Stimulated activated CD8-positive, alpha-beta memory T cell treated with anti-CD3 and anti-CD28 coated beads, Interleukin-12 subunit alpha, Interleukin-12 subunit beta, amount 100 ng/mL, for 4 hours (primary cell): ENCODE measurements around the gene FADD.
"Not testable (repeated sequence)": the region's sequence is repeated elsewhere in the genome, so short reads cannot be mapped to it uniquely, and the experiment has no call there.

Experiments used
- DNase-seq: peaks from one replicate; pipeline ENCODE4 v3.0.0-alpha.2; 2020; ENCODE audit warnings: low read depth

FADD gene

DNA sequence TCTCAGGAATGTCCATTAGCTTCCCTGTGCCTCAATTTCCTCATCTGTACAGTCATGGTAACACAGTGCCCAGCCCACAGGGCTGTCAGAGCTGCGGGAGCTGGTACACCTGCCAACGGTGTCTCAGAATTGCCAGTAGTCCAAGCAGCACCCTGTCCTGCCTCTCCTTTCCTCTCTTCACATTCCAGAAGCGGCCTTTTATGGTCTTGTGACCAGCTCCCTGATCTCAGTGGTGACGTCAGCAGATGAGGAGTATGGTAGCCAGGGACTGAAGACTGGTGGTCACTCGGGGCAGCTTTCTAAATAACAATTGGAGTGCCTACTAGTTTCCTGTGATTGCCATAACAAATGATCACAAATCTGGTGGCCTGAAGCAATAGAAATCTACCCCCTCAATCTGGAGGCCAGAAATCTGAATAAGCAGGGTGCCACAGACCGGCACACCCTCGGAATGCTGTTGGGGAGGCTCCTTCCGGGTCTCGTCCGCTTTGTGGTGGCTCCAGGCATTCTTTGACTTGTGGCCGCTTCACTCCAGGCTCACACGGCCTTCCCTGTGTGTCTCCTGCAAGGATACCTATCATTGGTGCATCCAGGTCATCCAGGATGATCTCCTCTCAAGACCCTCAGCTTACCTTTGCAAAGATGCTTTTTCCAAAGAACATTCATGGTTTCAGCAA lies 2.1 kb downstream of the FADD start:
- DNase-seq: no peak

DNA sequence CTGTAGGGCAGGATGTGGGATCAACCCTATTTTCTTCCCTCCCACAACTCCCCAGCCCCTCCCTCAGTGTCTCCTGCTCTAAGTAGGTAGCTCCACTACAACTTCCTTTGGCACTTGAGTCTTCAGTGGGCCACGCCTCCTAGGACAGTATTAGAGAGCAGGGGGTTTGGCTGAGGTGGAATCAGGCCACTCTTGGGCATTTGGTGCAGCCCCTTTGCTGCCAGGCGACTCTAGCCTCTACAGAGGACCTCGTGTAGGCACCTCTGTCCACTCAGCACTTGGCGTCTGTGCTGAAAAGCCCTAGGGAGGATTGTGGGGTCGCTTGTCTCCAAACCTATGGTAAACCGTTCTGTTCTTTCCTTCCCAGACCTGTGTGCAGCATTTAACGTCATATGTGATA lies 2.7 kb downstream of the FADD start:
- no peak for DNase-seq

DNA sequence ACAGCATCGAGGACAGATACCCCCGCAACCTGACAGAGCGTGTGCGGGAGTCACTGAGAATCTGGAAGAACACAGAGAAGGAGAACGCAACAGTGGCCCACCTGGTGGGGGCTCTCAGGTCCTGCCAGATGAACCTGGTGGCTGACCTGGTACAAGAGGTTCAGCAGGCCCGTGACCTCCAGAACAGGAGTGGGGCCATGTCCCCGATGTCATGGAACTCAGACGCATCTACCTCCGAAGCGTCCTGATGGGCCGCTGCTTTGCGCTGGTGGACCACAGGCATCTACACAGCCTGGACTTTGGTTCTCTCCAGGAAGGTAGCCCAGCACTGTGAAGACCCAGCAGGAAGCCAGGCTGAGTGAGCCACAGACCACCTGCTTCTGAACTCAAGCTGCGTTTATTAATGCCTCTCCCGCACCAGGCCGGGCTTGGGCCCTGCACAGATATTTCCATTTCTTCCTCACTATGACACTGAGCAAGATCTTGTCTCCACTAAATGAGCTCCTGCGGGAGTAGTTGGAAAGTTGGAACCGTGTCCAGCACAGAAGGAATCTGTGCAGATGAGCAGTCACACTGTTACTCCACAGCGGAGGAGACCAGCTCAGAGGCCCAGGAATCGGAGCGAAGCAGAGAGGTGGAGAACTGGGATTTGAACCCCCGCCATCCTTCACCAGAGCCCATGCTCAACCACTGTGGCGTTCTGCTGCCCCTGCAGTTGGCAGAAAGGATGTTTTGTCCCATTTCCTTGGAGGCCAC lies 3.3 kb downstream of the FADD start:
- no peak for DNase-seq

DNA sequence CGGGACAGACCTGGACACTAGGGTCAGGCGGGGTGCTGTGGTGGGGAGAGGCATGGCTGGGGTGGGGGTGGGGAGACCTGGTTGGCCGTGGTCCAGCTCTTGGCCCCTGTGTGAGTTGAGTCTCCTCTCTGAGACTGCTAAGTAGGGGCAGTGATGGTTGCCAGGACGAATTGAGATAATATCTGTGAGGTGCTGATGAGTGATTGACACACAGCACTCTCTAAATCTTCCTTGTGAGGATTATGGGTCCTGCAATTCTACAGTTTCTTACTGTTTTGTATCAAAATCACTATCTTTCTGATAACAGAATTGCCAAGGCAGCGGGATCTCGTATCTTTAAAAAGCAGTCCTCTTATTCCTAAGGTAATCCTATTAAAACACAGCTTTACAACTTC lies 3.9 kb downstream of the FADD start:
- no peak for DNase-seq

DNA sequence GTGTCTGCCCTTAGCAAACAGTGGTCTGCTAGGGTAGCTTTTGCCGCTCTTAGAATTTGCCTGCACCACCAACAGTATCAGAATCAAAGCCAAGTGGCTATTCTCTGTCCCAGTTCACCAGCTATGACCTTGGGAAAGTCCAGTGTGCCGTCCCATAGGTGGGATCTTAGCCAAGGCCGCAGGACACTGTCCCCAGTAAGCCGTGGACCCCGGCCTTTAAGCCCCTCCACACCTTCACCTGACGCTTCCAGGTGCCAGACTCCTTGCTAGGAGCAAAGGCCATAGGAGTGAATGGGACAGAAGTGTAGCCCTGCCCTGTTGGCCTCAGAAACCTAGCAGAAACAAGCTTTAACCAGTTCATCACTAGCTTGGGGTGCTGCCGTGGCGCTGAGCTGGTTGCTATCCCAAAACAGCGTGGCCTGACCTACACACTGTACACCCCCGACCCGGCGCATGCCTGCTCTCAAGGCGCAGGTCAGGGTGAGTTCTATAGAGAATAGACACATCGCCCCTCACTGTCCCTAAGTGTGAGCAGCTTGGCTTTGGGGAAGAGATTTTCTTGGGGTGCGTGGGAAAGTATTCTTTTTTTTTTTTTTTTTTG lies 4.5 kb downstream of the FADD start:
- no peak for DNase-seq

DNA sequence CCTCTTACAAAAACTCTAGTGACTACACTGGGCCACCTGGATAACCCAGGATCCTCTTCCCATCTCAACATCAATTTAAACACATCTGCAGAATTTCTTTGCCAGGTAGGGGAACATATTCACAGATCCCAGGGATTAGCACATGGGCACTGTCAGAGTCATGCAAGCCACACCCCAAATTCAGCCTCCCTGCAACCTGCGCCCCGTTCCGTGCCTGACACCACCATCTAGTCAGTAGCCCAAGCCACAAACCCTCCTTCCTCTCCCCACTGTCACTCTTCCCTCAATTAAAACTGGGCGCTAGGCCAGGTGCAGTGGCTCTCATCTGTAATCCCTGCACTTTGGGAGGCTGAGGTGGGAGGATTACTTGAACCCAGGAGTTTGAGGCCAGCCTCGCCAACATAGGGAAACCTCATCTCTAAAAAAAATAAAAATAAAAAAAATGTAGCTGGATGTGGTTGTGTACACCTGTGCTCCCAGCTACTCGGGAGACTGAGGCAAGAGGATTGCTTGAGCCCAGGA lies 6.4 kb downstream of the FADD start:
- no peak for DNase-seq

DNA sequence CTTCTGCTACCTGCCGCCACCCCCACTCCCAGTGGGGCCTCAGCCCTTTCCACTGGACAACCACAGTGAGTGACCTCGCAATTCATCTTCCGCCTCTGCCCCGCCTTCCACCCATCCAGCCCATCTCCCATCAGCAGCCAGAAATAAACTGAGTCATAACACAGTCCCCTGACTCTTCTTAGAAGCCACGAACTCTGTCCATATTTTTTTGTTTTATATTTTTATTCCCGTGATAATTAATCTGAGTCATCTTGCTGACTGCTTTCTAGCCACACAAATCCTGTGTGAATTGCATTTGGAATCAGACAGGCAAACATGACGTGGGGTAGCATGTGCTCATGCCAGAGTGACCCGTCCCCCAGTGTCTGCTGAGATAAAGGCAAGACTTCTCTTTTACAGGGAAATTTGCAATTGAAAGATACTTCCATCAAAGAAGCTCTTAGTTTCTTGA lies 7.0 kb downstream of the FADD start:
- DNase-seq: no peak

DNA sequence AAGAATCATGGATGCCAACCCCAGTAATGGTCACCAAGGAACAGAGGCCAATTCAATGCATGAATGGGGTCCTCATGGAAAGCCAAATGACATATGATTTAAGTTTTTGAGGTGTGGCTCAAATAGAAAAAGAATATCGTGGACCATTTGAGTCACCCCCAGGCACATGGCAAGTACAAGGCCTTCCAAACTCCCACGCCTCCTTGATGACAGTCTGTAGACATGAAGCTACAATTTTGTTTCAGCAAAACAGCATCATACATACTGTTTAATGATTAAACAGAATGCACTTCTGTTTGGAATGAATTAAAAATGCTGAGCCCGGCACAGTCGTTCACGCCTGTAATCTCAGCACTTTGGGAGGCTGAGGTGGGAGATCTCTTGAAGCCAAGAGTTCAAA lies 7.4 kb downstream of the FADD start:
- no peak for DNase-seq

DNA sequence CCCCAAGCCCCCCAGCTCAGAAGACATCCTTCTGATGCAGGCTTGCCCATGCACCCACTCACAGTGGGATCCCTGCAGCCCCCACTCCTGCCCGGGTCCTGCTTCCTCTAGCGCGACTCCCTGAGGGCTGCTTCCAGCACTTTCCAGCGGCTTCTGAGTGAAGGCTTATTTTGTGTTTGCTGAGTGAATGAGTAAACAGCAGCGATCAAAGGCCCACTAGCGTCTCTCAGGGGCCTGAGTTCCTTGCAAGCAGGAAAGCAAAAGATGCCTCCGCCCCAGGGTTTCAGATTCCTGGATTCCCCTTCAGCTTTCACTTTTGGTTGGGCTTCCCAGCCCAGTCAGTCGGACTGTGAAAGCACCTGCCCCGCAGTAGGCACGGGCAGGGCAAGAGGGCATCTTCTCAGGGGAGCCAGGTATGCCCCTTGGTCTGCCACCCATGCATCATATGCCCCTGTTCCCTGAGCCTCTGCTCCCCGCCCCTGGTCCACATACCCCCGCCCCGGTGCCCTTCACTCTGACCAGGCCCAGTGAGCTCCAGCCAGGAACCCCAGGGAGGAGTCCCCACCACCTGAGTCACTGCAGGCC lies 9.2 kb downstream of the FADD start:
- DNase-seq: no peak

DNA sequence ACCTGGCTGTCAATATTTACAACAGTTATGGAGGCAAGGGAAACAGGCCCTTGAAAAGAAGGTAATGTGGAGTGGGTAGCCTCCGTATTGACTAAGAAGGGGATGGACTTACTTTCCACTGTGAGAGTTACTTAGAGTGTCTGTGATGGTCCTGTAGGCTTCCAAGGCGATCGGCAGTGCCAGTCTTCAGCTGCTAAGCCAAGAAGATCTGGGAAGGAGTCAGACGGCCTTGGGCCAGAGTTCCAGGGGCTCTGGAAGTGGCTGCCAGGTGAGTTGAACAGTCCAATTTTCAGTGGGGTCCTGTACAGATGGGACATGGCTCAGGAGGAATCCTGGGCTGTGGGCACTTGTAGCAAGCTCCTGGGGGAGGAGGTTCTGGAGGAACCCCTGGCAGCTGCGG lies 14.3 kb downstream of the FADD start:
- DNase-seq: not testable (repeated sequence)

DNA sequence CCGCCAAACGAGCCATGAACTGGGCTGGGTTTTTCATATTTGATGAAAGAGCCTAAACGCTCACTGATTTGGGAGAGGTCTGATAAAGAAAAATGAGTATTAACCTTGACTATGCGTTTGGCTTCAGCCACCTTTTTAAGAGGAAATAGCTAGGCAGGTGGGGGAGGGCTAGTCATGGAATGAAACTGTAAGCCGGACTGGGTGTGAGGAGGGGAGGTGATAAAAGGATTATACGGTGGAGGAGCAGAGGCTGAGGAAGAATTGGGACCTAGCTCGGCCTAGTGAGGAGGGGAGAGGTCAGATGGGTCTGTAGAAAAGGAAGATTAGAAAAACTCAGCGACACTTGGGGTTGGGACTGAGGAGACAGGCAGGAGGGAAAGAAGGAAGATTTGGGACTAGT lies 15.0 kb downstream of the FADD start:
- not testable (repeated sequence) for DNase-seq

DNA sequence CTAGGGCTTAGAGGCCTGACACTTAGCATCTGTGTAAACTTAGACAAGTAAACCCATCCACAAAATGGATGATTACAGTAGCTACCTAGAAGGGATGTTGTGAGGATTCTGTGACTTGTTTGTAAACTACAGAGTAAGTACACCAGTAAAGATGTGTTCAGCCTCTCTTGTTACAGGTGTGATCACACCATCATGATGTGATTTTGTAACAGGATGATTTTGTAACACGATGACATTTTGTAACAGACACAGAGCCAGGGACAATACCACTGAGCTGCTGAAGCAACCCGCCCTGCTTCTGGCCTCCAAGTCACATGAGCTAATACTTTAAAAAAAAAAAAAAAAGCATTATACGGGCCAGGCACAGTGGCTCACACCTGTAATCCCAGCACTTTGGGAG lies 17.0 kb downstream of the FADD start:
- no peak for DNase-seq

DNA sequence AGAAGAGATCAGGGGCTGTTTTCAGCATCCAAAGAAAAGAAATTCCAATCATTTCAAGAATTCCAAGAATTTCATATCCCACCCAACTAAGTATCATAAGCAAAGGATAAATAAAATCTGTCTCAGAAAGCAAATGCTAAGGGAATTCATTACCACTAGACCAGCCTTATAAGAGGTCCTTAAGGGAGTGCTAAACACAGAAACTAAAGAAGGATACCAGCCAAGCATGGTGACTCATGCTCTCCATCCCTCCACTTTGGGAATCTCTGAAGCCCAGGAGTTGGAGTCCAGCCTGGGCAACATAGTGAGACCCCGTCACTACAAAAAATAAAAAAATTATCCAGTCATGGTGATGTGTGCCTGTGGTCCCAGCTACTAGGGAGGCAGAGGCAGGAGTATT lies 17.8 kb downstream of the FADD start:
- DNase-seq: no peak

DNA sequence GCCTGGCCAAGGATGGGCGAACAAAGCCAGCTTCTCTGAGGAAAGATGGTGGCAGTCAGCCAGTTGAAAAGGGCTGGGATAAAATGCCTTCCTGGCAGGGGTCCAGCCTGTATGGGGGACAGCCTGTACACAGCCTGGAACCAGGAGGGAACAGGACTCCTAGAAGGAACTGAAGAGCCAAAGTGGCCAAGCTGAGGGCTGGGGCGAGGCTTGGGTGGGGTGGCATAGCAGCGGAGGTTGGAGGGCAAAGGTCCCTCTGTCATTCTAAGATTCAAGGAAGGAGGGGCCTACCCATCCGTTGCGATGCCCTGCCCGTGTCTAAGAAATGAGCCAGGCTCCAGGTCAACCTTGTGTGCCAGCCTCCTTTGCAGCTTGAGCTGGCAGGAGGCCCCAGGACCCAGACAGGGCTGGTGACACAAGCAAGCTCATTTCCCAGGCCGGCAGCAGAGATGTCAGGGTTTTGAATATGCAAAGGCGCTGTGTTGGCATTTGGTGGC lies 22.6 kb downstream of the FADD start:
- no peak for DNase-seq

DNA sequence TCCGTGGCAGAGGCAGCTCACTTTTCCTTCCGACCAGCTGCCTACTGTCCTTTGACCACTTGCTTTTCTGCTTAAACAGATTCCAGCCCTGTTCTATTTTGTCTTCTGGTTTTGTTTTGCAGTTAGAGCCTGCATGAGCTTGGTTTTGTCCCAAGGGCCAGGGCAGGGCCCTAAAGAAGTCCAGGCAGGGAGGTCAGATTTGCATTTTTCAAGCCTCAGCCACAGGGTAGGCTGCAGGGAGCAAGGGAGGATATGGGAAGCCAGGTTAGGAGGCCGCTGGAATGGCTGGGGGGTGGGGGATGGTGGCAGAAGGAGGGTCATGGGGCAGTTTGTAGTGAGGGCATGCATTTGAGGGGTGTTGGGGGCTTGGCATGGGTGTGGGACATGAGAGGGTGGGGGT lies 23.1 kb downstream of the FADD start:
- no peak for DNase-seq

DNA sequence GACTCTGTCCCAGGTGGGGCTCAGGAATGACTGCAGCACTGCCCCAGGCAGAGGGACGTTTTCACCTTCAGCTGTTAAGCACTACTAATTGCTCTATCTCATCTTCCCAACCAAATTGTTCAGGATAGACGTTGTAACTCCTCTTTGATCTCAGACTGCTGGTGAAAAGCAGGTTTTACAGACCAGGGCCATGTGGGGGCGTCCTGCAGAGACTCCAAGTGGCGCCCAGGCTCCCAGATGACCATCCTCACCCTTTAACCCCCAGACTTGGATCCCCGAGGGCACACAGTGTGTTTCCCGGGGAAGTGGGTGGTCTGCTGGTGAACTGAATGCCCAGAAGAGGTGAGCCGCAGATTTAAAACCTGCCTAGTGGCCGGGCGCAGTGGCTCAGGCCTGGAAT lies 23.9 kb downstream of the FADD start:
- DNase-seq: no peak

DNA sequence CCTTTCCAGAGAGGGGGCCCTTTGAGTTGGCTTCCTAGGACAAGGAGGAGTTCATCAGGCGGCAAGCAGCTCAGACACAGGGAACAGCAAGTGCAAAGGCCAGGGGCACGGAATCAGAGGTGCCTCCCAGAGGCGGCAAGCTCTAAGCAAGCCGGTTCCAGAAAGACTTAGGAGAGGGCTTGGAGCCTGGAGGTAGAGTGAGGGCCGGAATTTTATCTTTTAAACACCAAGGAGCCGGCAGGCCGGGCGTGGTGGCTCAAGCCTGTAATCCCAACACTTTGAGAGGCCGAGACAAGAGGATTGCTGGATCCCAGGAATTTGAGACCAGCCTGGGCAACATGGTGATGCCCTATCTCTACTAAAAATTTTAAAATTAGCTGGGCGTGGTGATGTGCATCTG lies 26.6 kb downstream of the FADD start:
- no peak for DNase-seq

DNA sequence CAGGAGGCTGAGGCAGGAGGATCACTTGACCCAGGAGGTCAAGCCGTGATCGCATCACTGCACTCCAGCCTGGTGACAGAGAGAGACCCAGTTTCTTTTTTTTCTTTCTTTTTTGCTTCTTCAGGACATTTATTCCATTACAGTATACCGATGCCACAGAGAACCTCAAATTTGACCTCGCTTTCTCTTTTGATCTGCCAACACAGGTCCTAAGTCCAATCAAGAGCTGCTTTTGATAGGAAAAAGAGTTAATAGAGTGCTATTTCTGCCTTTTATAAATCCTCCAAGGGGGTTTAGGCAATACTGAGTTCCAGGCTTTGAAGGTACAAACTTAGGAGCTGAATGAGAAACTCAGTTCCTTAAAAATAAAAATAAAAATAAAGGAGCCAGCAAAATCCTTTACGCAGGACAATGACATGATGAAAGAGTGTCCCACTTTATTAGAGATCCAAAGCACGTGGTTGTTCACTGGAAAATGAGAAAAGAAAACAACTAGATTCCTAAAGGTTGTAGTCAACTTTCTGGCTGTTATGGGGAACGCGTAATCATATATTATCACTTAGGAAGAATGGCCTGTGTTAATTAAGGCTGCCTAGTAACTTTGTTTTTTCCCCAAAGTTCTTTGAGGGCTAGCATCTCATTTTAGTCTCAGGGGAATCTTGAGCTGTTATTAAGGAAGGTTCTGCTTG lies 27.2 kb downstream of the FADD start:
- no peak for DNase-seq

DNA sequence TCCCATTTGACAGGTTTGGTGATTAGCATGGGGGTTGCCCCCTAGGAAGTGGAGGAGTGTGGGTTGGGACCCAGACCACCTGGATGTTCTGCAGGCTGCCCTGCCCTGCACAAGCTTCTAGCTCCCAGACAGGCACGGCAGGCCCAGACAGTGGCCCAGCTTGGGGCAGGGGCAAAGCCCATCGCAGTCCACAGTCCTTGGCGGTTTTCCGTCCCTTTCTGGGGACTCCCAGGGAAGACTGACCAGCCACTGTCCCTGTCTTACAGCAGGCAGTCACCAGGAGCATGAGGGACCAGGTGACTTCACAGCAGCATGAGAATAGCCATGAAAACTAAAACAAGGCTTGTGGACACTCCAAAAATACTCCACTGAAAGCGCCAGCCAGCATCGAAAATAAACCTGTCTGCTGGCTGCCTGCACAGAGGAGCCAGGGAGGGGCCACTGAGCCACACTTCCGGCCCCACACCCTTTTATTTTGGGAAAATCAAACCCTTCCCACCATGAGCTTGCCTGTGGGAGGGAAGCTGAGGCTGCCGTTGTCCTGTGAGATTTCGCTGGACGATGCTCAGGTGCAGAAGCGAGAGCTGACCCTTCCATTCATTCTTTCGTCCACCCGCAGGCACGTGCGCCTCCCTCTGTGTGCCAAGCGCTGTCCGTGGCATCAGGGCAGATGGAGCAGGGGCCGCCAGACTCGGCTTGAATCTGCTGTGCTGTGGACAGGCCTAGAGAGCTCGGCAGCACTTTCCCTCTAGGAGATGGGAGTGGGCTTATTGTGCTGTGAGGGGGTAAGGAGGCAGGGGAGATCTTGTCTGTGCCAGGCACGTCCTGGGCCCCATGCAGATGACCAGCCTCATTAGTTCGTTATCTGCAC lies 28.0 kb downstream of the FADD start:
- DNase-seq: no peak

DNA sequence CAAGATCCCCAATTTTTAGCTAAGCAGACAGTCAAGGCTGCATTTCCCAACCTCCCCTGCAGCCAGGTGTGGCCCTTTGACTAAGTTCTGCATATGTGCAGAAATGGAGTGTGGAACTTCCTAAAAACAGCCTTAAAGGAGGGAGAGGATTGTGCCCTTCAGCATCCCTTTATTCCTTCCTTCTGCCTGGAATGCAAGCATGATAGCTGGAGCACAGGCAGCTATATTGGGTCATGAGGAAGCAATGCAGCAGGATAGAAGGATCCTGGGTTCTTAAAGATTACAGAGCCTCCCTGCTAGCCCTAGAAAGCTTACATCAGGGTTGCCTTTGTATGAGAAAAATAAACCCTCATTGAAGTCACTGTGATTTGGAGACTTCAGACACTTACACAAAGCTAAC lies 29.9 kb downstream of the FADD start:
- no peak for DNase-seq

DNA sequence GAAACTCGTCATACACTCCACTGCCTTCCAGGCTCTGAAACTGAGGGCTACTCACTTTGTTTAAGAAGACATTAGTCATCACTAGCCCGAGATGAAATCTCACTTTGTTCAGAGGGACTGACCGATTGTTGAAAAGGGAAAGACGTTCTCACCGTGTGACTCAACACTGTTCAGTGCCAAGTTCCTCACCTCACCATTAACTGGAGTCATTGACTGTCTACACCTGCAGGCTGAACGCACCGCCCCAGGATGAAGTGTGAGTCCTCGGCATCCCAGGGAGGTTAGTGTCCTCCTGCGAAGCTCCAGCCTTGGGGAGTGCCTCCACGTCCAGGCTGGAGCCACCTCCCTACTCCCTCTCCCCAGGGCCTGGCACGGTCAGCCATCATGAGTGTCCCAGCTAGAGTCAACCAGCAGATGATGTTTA lies 30.4 kb downstream of the FADD start:
- no peak for DNase-seq
